Lower lobe of right lung (tissue), 2 donors: ENCODE measurements around the gene BMPR1B. TPM values are rescaled to one million over a fixed set of nuclear protein-coding genes. Genes with fewer than 3 reads are reported as not detected.
"Not testable (repeated sequence)": the region's sequence is repeated elsewhere in the genome, so short reads cannot be mapped to it uniquely, and the experiment has no call there.

Source experiments
- ATAC-seq, 2 donors: fragments of 200-7000 bp; cut with Tn5 transposase; one replicate each; pipeline ENCODE4 v1.9.1; 2020 to 2022; ENCODE audit warnings: mild to moderate bottlenecking in 2 of 2, moderate library complexity in 2 of 2
- DNase-seq: peaks from one replicate; pipeline ENCODE4 v3.0.0-alpha.2; 2020
- H3K27ac ChIP-seq: fragments of 200-600 bp; one replicate; pipeline ENCODE4 v1.8.0; 2022
- H3K27me3 ChIP-seq: fragments of 200-600 bp; one replicate; pipeline ENCODE4 v1.8.0; 2022; ENCODE audit warnings: low read depth
- H3K36me3 ChIP-seq: fragments of 200-600 bp; one replicate; pipeline ENCODE4 v1.8.0; 2022; ENCODE audit warnings: mild to moderate bottlenecking
- H3K4me1 ChIP-seq: fragments of 200-600 bp; one replicate; pipeline ENCODE4 v1.8.0; 2022
- H3K4me3 ChIP-seq: fragments of 200-600 bp; one replicate; pipeline ENCODE4 v1.8.0; 2022; ENCODE audit warnings: mild to moderate bottlenecking
- H3K9me3 ChIP-seq: fragments of 200-600 bp; one replicate; pipeline ENCODE4 v1.8.0; 2022
- intact Hi-C: fragments of 100-400 bp; cut with DNase I; formaldehyde crosslinking; loops from one replicate; pipeline ENCODE4 v1.11.0; 2022
- total RNA-seq: library from RNA; stranded (reverse); fragmentation: NEBNext Ultra II Directional; extraction: Animal tissue kit (Norgen Biotek cat#: 25700); gene quantifications from one replicate; pipeline ENCODE4 v1.2.1, GENCODE V29; 2021
- TF ChIP-seq, protein P1 (sequence below): fragments of 200-600 bp; IDR thresholded peaks from one replicate; pipeline ENCODE4 v1.8.0; 2022; ENCODE audit warnings: antibody characterized with exemption, mild to moderate bottlenecking
- donor health status: DM: no; HTN: yes; CAD: no; lungs with severe emphysema.

Gene BMPR1B
- total RNA-seq, 1 donor from 2014 or later, result 6.0 TPM

DNA sequence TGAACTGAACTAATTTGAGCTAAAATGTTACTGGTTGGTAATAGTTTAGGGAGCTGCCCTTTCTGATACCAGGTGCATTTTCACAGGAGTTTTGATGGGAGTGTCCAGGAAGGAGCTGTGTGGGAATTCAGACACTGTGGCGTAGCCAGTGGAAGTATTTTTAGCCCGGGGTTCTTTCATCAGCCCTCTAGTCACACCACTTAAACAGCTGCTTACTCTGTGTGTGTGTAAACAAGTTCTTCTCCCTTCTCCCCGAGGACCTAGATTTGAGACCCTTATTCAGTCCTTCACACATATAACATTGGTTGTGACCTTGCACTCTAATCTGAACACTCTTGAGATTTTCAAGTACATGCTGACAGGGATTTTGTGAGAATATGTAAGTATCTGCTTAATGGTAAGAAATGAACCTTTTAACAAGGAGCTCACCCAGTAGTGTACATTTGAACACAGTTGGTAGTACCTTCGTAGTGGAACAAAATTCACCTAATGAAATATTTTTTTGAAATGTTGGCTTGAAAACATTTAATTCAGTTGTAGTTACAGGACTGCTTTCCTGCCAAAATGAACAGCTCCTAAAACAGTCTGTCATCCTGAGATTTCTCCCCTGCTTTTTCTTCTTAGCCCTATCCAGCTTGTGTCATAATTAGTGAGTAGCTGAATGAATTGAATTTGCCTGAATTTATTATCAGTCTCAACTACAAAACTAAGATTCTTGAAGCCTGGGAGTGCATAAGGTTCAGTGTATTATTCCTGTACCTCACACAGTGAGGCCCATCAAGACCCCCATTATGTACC, 61.8 kb downstream of the BMPR1B start:
- Histone ChIP-seq H3K27me3 (no peaks in the 10 kb centered on the region), H3K27ac (no peak overlapping the region), H3K9me3 (no peaks in the 10 kb centered on the region), H3K4me1 (peaks cover 6% of the 10 kb centered on the region), H3K36me3 (no peaks in the 10 kb centered on the region), H3K4me3 (no peak overlapping the region)
- DNase-seq, result no peak
- TF ChIP-seq, protein P1, sequence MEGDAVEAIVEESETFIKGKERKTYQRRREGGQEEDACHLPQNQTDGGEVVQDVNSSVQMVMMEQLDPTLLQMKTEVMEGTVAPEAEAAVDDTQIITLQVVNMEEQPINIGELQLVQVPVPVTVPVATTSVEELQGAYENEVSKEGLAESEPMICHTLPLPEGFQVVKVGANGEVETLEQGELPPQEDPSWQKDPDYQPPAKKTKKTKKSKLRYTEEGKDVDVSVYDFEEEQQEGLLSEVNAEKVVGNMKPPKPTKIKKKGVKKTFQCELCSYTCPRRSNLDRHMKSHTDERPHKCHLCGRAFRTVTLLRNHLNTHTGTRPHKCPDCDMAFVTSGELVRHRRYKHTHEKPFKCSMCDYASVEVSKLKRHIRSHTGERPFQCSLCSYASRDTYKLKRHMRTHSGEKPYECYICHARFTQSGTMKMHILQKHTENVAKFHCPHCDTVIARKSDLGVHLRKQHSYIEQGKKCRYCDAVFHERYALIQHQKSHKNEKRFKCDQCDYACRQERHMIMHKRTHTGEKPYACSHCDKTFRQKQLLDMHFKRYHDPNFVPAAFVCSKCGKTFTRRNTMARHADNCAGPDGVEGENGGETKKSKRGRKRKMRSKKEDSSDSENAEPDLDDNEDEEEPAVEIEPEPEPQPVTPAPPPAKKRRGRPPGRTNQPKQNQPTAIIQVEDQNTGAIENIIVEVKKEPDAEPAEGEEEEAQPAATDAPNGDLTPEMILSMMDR, result no peak
- intact Hi-C loops, result no loop called here
- peak; percentile 69 to 82 for ATAC-seq

DNA sequence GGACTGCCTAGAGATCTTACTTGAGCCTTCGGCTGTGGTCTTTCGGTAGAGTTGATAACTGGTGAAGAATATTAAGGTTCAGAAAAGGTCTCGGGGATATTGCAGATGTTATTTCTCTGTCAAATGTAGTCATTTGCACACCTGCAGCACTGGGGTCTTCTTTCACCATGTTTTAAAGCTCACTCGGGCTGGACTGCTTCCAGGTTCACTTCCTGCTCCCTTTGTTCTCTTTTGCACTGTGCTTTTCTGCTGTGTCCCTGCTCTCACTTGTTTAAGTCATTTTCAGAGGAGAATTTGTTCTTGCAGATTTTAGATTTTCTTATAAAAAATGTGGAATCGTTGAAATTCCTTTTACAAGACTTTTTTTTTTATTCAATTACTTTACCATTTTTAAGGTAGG, 68.5 kb downstream of the BMPR1B start:
- no peak overlapping the region for H3K4me3 ChIP-seq
- no peak overlapping the region for H3K27ac ChIP-seq
- no peaks in the 10 kb centered on the region for H3K36me3 ChIP-seq
- no peaks in the 10 kb centered on the region for H3K9me3 ChIP-seq
- TF ChIP-seq, protein P1, result no peak
- no peak for DNase-seq
- H3K4me1 ChIP-seq, result no peaks in the 10 kb centered on the region
- no peak for ATAC-seq
- intact Hi-C loops, result no loop called here
- H3K27me3 ChIP-seq, result no peaks in the 10 kb centered on the region

DNA sequence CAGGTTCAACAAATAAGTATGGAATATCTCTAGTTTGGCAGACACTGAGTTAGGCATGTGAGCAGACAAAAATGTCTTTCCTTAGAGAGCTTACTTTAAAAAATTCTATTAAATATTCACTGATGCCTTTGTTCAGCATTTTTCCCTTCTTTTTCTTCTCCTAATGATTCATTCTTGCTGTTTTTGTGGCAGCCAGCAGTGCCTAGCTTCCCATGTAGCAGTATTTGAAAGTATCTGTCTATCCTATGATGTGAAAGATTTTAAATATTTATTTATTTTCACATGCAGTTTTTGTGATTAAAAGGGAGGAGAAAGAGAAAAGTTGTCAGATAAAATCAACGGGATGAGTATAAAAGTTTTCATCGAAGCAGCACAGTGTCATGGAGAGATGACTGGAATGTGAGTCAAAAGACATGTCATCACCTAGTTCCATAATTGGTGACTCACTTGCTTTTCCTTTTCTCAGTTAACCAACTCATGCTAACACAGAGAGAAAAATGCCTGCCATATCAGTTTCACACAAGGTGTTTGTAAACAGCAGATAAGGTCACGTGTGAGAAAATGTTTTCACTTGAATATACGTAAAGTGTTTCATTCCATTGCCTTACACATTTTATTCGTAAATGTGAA, 69.8 kb downstream of the BMPR1B start:
- ATAC-seq, result peak in 1 of 2 donors; percentile 47

DNA sequence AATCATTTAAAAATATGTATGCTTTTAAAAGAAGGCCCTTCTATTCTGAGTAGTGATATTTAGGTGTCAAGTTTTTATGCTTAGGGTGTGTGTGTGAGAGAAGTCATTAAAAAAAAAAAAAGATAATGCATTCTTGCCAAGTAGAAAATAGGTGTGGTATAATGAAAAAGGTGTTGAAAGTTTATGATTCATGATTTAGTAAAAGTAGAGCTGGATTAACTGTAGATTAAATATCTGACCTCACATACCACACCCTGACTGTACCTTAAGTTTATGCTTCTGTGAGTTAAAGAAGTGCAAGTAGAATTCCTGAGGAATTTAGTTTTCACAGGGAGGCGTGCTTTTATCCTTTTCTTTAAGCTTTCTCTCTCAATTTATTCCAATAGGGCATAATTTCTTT, 71.1 kb downstream of the BMPR1B start:
- ATAC-seq, result no peak
- TF ChIP-seq, protein P1, result no peak
- Histone ChIP-seq H3K4me3 (no peak overlapping the region), H3K4me1 (no peaks in the 10 kb centered on the region), H3K27me3 (no peaks in the 10 kb centered on the region), H3K9me3 (no peaks in the 10 kb centered on the region), H3K36me3 (no peaks in the 10 kb centered on the region), H3K27ac (no peak overlapping the region)
- no peak for DNase-seq
- intact Hi-C loops, result no loop called here

More for the DNA sequence above, 69.8 kb downstream of the BMPR1B start:
- Histone ChIP-seq H3K9me3 (no peaks in the 10 kb centered on the region), H3K36me3 (no peaks in the 10 kb centered on the region), H3K27me3 (no peaks in the 10 kb centered on the region), H3K27ac (no peak overlapping the region), H3K4me1 (no peaks in the 10 kb centered on the region), H3K4me3 (no peak overlapping the region)
- DNase-seq, result no peak
- TF ChIP-seq, protein P1, result no peak
- intact Hi-C loops, result no loop called here

DNA sequence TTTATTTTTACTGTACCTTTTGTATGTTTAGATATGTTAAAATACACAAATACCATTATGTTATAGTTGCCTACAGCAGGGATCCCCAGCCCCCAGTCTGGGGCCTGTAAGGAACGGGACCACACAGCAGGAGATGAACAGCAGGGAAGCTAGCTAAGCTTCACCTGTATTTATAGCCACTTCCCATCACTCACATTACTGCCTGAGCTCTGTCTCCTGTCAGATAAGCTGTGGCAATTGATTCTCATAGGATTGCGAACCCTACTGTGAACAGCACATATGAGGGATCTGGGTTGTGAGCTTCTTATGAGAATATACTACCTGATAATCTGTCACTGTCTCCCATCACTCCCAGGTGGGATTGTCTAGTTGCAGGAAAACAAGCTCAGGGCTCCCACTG, 73.9 kb downstream of the BMPR1B start:
- H3K4me3 ChIP-seq, result no peak overlapping the region
- H3K27me3 ChIP-seq, result no peaks in the 10 kb centered on the region
- H3K27ac ChIP-seq, result no peak overlapping the region
- H3K36me3 ChIP-seq, result no peaks in the 10 kb centered on the region
- ATAC-seq (no peak), DNase-seq (no peak)
- H3K4me1 ChIP-seq, result no peaks in the 10 kb centered on the region
- intact Hi-C loops, result no loop called here
- TF ChIP-seq, protein P1, result no peak
- H3K9me3 ChIP-seq, result no peaks in the 10 kb centered on the region

DNA sequence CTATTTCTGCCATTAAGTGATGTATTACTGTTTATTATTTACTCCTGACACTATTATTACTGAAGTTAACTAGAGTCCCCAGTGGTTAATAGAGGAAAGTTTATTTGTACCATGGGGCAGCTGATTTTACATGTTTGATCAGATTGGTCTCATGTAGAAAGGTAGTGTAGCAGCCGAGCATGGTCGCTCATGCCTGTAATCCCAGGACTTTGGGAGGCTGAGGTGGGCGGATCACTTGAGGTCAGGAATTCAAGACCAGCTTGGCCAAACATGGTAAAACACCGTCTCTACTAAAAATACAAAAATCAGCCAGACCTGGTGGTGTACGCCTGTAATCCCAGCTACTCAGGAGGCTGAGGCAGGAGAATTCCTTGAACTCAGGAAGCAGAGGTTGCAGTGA, 74.6 kb downstream of the BMPR1B start:
- H3K4me1 ChIP-seq, H3K27me3 ChIP-seq, DNase-seq, H3K9me3 ChIP-seq, H3K4me3 ChIP-seq, ATAC-seq, H3K36me3 ChIP-seq, H3K27ac ChIP-seq, intact Hi-C loops: not testable (repeated sequence)
